Mesodermal cell (in vitro differentiated cells): ENCODE measurements around the gene TMPRSS9.

ENCODE experiments used
- H3K27ac ChIP-seq: 2 replicates; pipeline ENCODE4 v1.7.0; 2013; ENCODE audit warnings: mild to moderate bottlenecking, low read depth, low read length, moderate library complexity; ENCODE audit not compliant: severe bottlenecking
- H3K36me3 ChIP-seq: 2 replicates; pipeline ENCODE4 v1.7.1; 2013; ENCODE audit warnings: mild to moderate bottlenecking, low read length, moderate library complexity; ENCODE audit not compliant: control insufficient read depth, insufficient read depth
- H3K4me1 ChIP-seq: one replicate; pipeline ENCODE4 v1.7.1; 2013; ENCODE audit warnings: mild to moderate bottlenecking, low read length; ENCODE audit not compliant: insufficient read depth, control insufficient read depth, poor library complexity, severe bottlenecking
- H3K4me3 ChIP-seq: 2 replicates; pipeline ENCODE4 v1.7.0; 2013; ENCODE audit warnings: low read length, control low read depth, mild to moderate bottlenecking; ENCODE audit not compliant: insufficient read depth, poor library complexity, severe bottlenecking; ENCODE audit errors: extremely low read depth
- H3K9me3 ChIP-seq: 2 replicates; pipeline ENCODE4 v1.7.1; 2013; ENCODE audit warnings: mild to moderate bottlenecking, low read length, moderate library complexity; ENCODE audit not compliant: control insufficient read depth
- WGBS, 2 experiments: methylation state at CpG; one replicate each; pipeline ENCODE4 v1.1.5; 2013; ENCODE audit warnings: missing lambda C conversion rate in 2 of 2; ENCODE audit not compliant: insufficient coverage in 2 of 2; 5-methylcytosine and 5-hydroxymethylcytosine counted together

TMPRSS9 gene

DNA sequence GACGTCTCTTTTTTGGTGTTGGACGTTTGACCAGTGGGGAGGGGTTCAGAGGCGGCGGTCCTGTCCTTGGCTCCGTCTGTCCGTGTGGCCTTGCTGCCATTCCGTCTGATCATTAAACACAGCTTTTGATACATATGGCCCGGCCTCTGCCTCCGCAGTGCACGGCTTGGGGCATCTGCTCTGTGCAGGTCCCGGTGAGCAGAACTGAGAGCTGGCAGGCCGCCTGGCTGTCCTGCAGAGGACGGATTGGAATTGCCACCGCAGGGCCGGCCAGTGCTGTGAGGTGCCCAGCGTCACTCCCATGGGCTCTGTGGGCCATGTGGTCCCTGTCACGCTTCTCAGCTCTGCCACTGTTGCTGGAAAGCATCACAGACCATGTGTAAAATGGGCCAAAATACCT is 5.4 kb upstream of the TMPRSS9 start:
- Histone ChIP-seq H3K9me3 (no peaks in the 10 kb centered on the region), H3K4me1 (no peaks in the 10 kb centered on the region), H3K27ac (no peak overlapping the region), H3K4me3 (no peak overlapping the region), H3K36me3 (peaks cover 25% of the 10 kb centered on the region)
- WGBS, 2 experiments, result 88 to 93% methylated on average over 15 of the region's 17 CpGs

DNA sequence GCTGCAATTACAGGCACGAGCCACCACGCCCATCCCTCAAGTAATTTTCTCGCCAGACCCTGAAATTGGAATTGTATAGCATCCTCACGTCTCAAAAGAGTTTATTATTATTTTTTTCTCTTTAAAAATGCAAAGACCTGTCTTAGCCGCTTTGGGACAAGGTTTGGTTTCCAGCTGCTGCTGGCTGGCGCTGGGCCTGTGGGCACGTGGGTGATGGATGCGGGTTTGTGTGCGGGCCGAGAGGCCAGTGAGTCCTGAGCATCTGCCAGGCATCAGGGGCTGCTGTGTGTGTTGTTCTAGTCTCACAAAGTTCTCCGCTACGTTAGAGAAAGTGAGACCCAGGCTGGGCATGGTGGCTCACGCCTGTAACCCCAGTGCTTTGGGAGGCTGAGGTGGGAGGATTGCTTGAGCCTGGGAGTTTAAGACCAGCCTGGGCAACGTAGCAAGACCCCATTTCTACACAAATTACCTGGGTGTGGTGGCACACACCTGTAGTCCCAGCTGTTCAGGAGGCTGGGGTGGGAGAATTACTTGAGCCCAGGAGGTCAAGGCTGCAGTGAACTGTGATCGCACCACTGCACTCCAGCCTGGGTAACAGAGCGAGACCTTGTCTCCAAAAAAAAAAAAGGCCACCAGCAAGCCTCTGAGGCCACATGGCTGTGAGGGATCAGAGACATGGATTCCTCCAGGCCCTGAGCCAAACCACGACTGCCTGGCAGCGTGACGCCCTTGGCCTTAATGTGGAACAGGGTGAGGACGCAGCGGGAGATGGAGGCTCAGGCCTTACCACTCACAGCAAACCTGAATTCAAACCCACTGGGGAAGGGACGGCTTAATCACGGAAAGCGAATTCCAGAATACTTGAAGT is 4.7 kb upstream of the TMPRSS9 start:
- Histone ChIP-seq H3K27ac (no peak overlapping the region), H3K4me3 (no peak overlapping the region), H3K36me3 (peaks cover 25% of the 10 kb centered on the region), H3K9me3 (no peaks in the 10 kb centered on the region), H3K4me1 (no peaks in the 10 kb centered on the region)
- 94 to 95% methylated on average over 19 to 23 of the region's 24 CpGs for WGBS, 2 experiments

DNA sequence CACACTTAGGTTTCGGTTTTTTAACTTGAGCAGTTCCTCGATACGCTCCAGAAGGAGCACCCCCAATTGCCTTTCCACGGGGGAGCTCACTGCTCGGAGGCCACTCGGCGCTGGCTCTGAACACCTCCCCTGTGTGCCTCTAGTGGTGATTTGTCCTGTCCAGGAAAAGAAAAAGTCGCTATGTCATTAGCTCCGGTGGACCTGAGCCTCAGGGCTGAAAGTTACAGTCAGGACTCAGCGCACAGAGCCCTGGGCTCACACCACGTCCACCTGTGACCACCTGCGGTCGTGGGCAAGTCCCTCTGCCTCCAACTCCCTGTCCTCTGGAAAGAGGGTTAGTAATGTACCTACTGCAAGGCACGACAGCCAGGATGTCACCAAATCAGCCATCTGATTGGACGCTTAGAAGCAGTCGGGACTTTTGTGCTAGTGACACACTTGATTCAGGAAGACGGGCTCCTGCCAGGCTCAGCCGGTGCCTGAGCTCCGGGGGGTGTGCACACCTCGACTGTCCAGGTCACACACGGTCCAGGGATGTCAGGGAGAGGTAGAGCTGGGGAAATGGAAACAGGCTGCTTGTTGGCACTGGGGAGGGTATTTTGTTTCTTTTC is 3.9 kb upstream of the TMPRSS9 start:
- H3K27ac ChIP-seq, result no peak overlapping the region
- H3K36me3 ChIP-seq, result peaks cover 20% of the 10 kb centered on the region
- no peak overlapping the region for H3K4me3 ChIP-seq
- WGBS, 2 experiments, result 85 to 86% methylated on average over 20 to 21 of the region's 21 CpGs
- H3K4me1 ChIP-seq, result no peaks in the 10 kb centered on the region
- H3K9me3 ChIP-seq, result no peaks in the 10 kb centered on the region

DNA sequence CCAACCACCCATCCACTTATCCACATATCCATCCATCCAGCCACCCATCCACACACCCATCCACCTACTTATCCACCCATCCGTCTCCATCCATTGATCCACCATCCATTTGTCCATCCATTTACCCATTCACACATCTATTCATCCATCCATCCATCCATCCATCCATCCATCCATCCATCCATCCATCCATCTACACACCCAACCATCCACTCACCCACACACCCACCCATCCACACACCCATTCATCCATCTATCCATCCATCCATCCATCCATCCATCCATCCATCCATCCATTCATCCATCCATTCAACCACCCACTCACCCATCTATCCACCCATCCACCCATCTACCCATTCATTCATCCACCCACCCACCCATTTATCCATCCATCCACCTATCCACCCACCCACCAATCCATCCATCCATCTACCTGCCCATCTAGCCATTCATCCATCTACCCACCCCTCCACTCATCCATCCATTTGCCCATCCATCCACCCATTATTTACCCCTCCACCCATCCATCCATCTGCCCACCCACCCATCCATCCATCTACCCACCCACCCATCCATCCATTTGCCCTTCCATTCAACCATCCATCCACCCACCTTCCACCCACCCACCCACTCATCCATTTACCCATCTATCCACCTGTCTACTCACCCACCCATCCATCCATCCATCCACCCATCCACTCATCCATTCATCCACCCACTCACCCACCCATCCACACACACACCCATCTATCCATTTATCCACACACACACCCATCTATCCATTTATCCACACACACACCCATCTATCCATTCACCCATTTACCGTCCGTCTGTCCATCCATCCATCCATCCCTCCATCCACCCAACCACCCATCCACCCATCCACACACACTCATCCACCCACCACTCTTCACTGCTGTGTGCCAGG is 2.5 kb upstream of the TMPRSS9 start:
- 86 to 100% methylated on average over 3 of the region's 3 CpGs for WGBS, 2 experiments
- Histone ChIP-seq H3K27ac (no peak overlapping the region), H3K9me3 (no peaks in the 10 kb centered on the region), H3K4me3 (no peak overlapping the region), H3K36me3 (peaks cover 19% of the 10 kb centered on the region), H3K4me1 (no peaks in the 10 kb centered on the region)

DNA sequence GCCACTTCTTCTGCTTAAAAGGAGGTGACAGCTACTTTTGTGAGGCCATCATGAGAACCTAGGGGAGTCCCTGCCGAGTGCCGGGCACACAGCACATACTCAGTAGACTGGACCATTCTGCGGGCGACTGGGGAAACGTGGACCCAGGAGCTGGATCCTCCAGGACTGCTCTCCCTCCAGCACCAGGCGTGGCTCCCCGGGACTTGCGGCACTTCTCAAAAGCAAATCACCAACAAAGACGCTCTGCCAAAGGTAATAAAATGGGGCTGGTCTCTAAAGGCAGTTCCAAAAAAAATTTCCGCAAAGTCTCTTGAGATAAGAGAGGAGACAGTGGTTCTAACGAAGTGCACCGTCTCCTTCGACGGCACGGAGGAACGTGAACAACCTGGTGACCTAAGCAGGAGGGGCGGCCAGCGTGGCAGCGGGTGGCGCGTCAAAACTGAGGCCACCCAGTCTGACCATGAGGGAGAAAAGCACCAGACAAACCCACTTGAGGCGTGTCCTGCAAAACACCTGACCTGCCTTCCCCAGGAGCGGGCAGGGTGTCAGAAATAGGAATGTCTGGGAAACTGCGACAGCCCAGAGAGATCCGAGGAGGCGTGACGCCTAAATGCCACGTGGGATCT is 1.4 kb upstream of the TMPRSS9 start:
- WGBS, 2 experiments, result 79 to 81% methylated on average over 21 to 25 of the region's 28 CpGs

DNA sequence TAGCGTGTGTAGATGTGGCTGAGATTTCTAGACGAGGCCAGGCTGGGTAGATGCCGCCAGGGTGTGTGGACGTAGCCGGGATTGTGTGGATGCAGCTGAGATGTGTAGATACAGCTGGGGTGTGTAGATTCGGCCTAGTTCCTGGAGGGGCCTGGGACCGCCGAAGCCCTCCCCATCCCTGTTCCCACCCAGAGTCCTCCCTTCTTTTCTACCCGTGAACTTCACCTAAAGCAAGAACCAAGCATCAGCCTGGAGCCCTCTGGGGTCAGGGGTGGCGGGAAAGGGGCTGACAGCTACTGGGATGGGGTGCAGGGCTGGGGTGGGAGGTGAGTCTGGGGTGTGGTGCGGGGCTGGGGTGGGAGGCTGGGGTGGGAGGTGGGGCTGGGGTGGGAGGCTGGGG is 768 bp downstream of the TMPRSS9 start:
- no peaks in the 10 kb centered on the region for H3K9me3 ChIP-seq
- no peak overlapping the region for H3K27ac ChIP-seq
- no peak overlapping the region for H3K4me3 ChIP-seq
- 45 to 64% methylated on average over 2 to 3 of the region's 11 CpGs for WGBS, 2 experiments
- no peaks in the 10 kb centered on the region for H3K4me1 ChIP-seq
- no peaks in the 10 kb centered on the region for H3K36me3 ChIP-seq

More for the DNA sequence above, 1.4 kb upstream of the TMPRSS9 start:
- Histone ChIP-seq H3K4me3 (no peak overlapping the region), H3K9me3 (no peaks in the 10 kb centered on the region), H3K36me3 (peaks cover 9% of the 10 kb centered on the region), H3K27ac (no peak overlapping the region), H3K4me1 (no peaks in the 10 kb centered on the region)

DNA sequence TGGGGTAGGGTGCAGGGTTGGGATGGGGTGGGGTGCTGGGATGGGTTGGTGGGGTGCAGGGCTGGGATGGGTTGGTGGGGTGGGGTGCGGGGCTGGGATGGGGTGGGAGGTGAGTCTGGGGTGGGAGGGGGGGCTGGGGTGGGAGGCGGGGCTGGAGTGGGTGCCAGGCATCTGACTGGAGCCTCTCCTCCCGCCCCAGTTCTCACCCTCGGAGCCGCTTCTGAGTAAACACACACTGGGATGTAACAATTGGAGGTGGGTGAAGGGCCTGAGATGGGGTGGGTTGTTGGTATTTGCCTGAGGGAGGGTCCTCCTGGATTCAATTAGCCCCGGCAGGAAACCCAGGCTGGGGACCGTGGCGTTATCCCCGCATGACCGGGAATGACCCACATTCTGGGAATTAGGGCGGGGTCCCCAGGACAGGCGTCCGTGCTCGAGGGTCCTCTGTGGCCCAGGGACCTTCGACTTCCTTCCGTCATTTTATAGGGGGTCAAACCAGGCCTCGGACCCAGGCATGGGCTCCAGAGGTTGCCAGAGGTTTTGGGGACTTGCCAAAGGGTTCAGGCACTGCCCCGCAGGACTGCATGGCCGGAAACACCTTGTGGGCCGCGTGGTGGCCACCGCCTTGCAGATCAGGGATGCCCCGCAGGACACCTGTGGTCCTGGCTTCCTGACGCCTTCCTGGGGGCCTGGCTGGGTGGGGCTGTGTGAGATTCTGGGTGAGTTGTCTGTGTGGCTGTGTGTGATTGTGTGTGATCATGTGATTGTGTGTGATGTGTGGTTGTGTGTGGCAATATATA is 1.4 kb downstream of the TMPRSS9 start:
- WGBS, 2 experiments, result 70 to 77% methylated on average over 18 of the region's 24 CpGs

DNA sequence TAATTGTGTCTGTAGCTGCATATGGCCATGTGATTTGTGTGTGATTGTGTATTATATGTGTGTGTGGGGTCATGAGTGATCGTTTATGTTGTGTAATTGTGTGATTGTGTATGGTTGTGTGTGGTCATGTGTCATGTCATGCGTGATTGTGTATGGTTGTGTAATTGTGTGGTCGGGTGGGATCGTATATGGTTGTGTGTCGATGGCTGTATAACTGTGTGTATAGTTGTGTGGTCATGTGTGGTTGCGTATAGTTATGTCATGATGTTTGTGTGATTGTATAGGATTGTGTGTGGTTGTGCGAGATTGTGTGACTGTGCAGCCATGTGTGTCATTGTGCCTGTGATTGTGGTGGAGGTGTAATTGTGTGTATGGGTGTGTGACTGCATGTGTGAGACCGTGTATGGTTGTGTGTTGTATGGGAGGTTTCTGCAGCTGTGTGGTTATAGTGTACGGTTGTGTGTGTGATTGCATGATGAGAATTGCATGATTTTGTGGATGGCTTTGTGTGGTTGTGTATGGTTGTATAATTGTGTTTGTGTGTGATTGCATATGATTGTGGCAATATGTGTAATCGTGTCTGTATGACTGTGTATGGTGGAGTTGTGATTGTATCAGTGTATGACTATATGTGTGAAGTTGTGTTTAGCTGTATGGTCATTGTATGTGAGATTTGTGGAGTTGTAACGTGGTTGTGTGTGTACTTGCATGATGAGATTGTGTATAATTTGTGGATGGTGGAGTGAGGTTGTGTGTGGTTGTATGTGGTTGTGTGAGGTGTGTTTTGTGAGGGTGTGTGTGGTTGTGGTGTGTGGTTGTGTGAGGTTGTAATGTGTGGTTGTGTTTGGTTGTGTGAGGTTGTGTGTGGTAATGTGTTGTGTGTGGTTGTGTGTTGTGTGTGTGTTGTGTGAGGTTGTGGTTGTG is 2.2 kb downstream of the TMPRSS9 start:
- Histone ChIP-seq H3K4me1 (no peaks in the 10 kb centered on the region), H3K4me3 (no peak overlapping the region), H3K27ac (no peak overlapping the region), H3K36me3 (no peaks in the 10 kb centered on the region), H3K9me3 (no peaks in the 10 kb centered on the region)
- 88 to 91% methylated on average over 11 of the region's 11 CpGs for WGBS, 2 experiments

More for the DNA sequence above, 1.4 kb downstream of the TMPRSS9 start:
- H3K36me3 ChIP-seq, result no peaks in the 10 kb centered on the region
- H3K27ac ChIP-seq, result no peak overlapping the region
- H3K4me3 ChIP-seq, result no peak overlapping the region
- H3K9me3 ChIP-seq, result no peaks in the 10 kb centered on the region
- H3K4me1 ChIP-seq, result no peaks in the 10 kb centered on the region

DNA sequence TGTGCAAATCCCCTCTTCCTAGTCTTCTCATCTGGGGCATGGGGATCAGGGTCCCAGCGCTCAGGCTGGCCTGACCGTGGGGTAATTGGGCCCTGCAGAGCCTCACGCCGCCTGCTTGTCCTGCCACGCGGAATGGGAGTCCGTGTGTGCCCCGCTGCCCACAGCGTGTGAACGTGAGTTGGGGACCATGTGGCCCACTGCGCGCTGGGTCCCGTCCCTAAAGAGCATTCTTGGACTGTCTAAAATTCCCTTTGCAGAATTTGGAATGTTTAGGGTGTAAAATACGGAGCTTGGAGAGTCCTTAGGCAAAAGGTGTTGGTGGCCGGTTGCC is 2.9 kb downstream of the TMPRSS9 start:
- Histone ChIP-seq H3K27ac (no peak overlapping the region), H3K9me3 (no peaks in the 10 kb centered on the region), H3K4me1 (no peaks in the 10 kb centered on the region), H3K36me3 (no peaks in the 10 kb centered on the region), H3K4me3 (no peak overlapping the region)
- 90 to 91% methylated on average over 15 of the region's 15 CpGs for WGBS, 2 experiments
